LHCN-M2 (cell line): ENCODE data around the gene SLC7A14. TPM values are rescaled to one million over a fixed set of nuclear protein-coding genes. Genes with fewer than 3 reads are reported as not detected.

Experiments used
- DNase-seq: peaks from one replicate; pipeline ENCODE4 v3.0.0-alpha.2; 2012; ENCODE audit warnings: low read depth
- total RNA-seq: library from RNA; depleted of rRNA; stranded (reverse); fragments of >200 nt; gene quantifications from 2 replicates; pipeline ENCODE4 v1.2.3, GENCODE V29; 2014; rRNA removed

SLC7A14 gene
- total RNA-seq, 1 experiment from 2014 or later: 0.34 TPM

- DNase-seq: no peak
Measured at GRCh38 chr3:170428095-170428494, 157.8 kb downstream of the SLC7A14 start.

GRCh38 chr3:170426240-170426797 lies 159.6 kb downstream of the SLC7A14 start:
- no peak for DNase-seq

DNA sequence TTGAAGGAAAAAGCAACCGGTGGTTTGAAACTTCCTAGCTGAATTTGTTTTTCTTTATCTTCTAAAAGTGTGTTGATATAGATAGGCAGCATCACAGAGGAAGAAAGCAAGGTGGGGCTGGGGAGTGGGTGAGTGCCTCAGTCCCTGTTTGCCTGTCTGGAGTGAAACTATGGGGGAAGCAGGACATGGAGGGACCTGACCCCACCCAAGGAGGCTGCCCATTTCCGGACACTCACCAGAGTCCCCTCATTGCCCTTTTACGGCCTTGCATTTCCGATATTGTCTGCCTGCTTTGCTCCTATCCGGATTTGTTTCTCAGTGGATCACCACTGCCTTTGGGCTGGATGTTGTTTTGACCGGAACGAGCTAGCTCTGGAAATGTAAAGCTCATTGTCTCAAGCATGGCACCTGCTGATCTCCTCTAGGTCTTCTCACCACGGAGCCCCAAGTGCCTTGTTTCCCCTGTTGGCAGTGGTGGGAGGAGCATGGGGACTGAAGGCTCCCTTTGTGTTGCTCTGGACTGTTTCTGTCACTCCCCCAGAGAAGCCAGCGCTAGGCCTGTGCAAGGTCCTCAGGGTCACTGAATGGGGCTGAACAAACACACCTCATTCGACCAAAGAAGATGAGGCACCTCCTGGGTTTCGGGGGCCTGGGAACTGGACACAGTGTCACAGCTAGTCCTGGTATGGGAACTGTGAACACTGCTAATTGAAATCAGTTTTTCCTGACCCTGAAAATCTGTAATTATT lies 160.2 kb downstream of the SLC7A14 start:
- no peak for DNase-seq

GRCh38 chr3:170424879-170425278 lies 161.0 kb downstream of the SLC7A14 start:
- no peak for DNase-seq

- no peak for DNase-seq
Measured at GRCh38 chr3:170423001-170423615, 162.8 kb downstream of the SLC7A14 start.

DNA sequence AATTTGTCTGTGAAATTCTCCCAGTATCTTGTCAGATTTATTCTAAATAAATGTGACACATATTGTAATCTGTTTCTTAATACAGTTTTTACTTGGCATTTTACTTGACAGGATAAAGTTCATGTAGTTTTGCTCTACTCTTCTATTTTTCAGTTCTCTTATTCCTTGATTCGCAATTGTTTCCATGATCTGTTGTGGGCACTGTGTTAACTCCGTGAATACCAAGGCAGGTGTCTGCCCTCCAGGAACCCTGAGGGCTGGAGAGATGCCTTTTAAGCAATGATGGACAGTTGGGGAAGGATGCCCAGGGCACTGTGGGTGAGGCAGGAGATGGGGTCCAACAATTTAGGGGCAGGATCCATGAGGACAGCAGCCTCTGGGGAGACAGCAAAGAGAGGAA lies 164.1 kb downstream of the SLC7A14 start:
- DNase-seq: no peak

- DNase-seq: no peak
Measured at GRCh38 chr3:170421111-170421641, 164.7 kb downstream of the SLC7A14 start.

DNA sequence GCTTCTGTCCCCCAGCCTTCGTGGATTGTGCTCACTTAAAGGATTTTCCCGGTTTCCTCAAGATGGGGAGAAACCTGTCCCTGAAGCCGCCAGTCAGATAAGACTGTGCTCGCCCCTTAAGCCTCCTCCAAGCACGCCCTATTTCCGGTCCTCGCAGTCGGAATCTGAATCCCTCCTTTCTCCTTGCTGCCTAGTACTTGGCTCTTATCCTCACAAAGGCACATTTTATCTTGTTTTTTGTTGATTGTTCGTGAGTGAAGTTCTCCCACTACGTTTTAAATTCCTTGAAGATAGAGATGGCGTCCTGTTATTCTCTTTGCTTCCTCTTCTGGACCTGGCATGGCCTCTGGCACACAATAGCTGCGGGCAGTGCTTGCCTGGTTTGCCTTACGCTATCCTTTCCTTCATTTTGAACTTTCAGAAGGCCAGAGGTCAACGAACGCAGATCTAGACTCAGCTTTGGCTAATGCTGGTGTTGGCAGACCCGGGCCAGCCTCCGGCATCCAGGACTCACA lies 165.5 kb downstream of the SLC7A14 start:
- DNase-seq: no peak

GRCh38 chr3:170419557-170420087 lies 166.3 kb downstream of the SLC7A14 start:
- DNase-seq: no peak

DNA sequence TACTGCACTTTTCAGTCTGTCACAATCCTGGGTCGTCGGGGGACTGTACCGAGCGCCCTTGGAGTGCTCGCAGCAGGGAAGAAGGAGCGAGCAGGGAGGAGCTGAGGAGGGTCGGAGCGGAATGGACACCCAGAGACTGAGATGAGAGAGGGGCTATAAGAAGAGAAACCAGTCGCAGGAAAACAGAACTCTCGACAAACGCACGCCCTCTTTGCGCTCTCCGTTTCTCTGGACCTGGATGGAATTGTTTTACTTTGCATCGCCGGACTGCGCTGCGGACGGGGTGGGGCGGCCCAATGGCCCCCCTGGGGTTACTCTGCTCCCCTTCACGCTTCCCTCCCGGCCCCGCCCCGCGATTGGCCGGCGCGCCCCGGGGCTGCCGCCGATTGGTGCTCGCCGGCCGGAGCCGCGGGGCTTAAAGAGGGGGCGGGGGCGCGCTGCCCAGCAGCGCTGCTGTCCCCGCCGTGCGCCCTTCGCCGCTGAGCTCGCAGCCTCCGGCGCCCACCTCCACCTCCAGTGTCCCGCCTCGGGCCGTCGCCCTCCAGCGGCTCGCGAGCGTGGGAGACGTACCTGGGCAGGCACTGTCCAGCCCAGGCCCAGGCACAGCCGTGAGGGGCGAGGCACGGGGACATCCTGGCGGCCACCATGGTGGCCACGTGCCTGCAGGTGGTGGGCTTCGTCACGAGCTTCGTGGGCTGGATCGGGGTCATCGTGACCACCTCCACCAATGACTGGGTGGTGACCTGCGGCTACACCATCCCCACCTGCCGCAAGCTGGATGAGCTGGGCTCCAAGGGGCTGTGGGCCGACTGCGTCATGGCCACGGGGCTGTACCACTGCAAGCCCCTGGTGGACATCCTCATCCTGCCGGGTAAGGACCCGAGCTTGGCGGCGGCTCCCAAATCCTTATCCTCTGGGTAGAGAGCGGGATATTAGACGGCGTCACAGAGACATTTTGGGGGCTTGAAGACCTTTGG lies 167.2 kb downstream of the SLC7A14 start, which contains the start of gene CLDN11:
TSS of gene CLDN11 (plus strand) at position 447 of the 977 bp plus-strand sequence. CDS start at position 646, 199 bp downstream.
- DNase-seq: no peak

GRCh38 chr3:170417090-170417489 lies 168.8 kb downstream of the SLC7A14 start:
- DNase-seq: no peak

DNA sequence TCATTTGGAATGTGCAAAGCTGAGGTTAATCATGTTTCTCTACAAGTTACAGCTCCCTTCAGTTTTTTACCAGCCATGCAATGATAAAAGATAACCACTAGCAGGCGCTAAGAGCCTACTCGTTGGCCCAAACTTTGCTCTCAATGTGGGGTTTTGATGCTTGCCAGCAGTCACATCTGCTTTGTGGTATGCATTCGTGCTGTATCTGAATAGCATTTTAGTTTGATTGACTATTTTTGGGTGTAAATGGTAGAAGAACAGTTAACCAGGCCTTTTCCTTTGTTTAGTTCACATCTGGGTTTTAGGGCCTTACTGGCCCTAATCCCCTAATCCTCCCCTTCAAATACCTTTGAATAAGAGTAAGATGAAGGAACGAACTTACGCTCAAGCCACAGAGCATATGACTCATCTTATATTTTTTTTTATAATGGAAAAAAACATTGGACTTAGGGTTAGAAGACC lies 171.6 kb downstream of the SLC7A14 start:
- peak; percentile 84 for DNase-seq

GRCh38 chr3:170413291-170413690 lies 172.6 kb downstream of the SLC7A14 start:
- no peak for DNase-seq

GRCh38 chr3:170410428-170411029 lies 175.3 kb downstream of the SLC7A14 start:
- DNase-seq: peak; percentile 32

Other genes starting within 250 kb of the SLC7A14 start
- gene SKIL, start 228.4 kb downstream of the SLC7A14 start, total RNA-seq: 29.0 and 29.6 TPM in 2 replicates
- gene CLDN11, start 167.2 kb downstream of the SLC7A14 start, total RNA-seq: 0.86 TPM in 1 of 2 replicates, not detected in the other